NB4 (cell line): ENCODE measurements around the gene ASPDH.
"Not testable (repeated sequence)": the region's sequence is repeated elsewhere in the genome, so short reads cannot be mapped to it uniquely, and the experiment has no call there.

Source experiments
- DNase-seq: peaks from one replicate; pipeline ENCODE4 v3.0.0; 2010; ENCODE audit warnings: low read depth
- H3K4me3 ChIP-seq: one replicate; pipeline ENCODE4 v1.5.1; 2011; ENCODE audit warnings: mild to moderate bottlenecking, low read depth, low read length, moderate library complexity
- MAX ChIP-seq: IDR thresholded peaks from 2 replicates; pipeline ENCODE4 v1.6.1; 2011; ENCODE audit warnings: low read depth, low read length
- MYC ChIP-seq: IDR thresholded peaks from 2 replicates; pipeline ENCODE4 v1.6.1; 2011; ENCODE audit warnings: low read depth, low read length
- POLR2A ChIP-seq: IDR thresholded peaks from 2 replicates; pipeline ENCODE4 v1.6.1; 2011; ENCODE audit warnings: mild to moderate bottlenecking; ENCODE audit not compliant: insufficient read length; ENCODE audit errors: extremely low read depth
- TF ChIP-seq, protein P1 (sequence below): IDR thresholded peaks from one replicate; pipeline ENCODE4 v1.5.1; 2012; ENCODE audit warnings: low read depth, low read length

ASPDH gene

GRCh38 chr19:50531171-50531612 lies 17.5 kb upstream of the ASPDH start:
- TF ChIP-seq MYC: no peak
- TF ChIP-seq MAX: no peak
- TF ChIP-seq POLR2A: no peak
- TF ChIP-seq, protein P1, sequence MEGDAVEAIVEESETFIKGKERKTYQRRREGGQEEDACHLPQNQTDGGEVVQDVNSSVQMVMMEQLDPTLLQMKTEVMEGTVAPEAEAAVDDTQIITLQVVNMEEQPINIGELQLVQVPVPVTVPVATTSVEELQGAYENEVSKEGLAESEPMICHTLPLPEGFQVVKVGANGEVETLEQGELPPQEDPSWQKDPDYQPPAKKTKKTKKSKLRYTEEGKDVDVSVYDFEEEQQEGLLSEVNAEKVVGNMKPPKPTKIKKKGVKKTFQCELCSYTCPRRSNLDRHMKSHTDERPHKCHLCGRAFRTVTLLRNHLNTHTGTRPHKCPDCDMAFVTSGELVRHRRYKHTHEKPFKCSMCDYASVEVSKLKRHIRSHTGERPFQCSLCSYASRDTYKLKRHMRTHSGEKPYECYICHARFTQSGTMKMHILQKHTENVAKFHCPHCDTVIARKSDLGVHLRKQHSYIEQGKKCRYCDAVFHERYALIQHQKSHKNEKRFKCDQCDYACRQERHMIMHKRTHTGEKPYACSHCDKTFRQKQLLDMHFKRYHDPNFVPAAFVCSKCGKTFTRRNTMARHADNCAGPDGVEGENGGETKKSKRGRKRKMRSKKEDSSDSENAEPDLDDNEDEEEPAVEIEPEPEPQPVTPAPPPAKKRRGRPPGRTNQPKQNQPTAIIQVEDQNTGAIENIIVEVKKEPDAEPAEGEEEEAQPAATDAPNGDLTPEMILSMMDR: no peak
- DNase-seq: no peak
- no peak overlapping the region for H3K4me3 ChIP-seq

DNA sequence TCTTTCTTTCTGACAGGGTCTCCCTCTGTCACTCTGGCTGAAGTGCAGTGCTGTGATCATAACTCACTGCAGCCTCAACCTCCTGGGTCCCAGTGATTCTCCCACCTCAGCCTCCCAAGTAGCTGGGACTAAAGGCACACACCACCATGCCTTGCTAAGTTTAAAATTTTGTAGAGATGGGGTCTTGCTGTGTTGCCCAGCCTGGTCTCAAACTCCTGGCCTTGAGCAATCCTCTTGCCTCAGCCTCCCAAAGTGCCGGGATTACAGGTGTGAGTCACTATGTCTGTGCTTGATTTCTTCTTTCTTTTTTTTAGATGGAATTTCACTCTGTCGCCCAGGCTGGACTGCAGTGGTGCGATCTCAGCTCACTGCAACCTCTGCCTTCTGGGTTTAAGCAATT lies 14.3 kb upstream of the ASPDH start:
- not testable (repeated sequence) for H3K4me3 ChIP-seq, DNase-seq

GRCh38 chr19:50522881-50523280 lies 9.2 kb upstream of the ASPDH start:
- DNase-seq: no peak
- TF ChIP-seq, protein P1: no peak
- TF ChIP-seq POLR2A (no peak), MYC (no peak), MAX (no peak)
- no peak overlapping the region for H3K4me3 ChIP-seq

DNA sequence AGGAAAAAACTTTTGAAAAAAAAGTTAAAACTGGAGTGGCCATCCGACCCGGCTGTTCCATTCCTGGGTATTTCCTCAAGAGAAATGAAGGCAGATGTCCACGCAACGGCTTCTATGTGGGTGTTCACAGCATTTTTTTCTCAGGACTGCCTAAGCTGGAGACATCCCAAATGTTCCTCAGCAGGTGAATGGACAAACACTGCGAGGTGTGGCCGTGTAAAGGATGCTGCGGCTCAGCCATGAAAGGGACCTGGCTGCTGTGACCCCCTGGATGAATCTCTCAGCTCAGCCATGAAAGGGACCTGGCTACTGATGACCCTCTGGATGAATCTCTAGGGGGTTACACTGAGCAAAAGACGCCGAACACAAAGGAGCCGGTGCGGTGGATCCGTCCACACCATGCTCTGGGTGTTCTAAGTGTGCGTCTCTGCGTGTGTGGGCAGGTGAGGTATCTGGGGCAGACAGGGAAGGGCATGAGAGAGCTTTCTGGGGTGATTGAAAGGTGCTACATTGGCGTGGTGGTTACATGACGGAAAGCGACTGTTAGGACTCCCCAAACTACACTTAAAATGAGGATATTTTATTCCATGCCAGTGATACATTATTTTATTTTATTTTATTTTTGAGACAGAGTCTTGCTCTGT lies 7.2 kb upstream of the ASPDH start:
- TF ChIP-seq MYC (no peak), POLR2A (no peak), MAX (no peak)
- TF ChIP-seq, protein P1: no peak
- DNase-seq: no peak
- no peak overlapping the region for H3K4me3 ChIP-seq

- no peak for DNase-seq
- H3K4me3 ChIP-seq: no peak overlapping the region
- TF ChIP-seq, protein P1: no peak
- TF ChIP-seq MAX: no peak
- TF ChIP-seq POLR2A: no peak
- TF ChIP-seq MYC: no peak
These were observed 5.4 kb upstream of the ASPDH start for GRCh38 chr19:50519006-50519575.

DNA sequence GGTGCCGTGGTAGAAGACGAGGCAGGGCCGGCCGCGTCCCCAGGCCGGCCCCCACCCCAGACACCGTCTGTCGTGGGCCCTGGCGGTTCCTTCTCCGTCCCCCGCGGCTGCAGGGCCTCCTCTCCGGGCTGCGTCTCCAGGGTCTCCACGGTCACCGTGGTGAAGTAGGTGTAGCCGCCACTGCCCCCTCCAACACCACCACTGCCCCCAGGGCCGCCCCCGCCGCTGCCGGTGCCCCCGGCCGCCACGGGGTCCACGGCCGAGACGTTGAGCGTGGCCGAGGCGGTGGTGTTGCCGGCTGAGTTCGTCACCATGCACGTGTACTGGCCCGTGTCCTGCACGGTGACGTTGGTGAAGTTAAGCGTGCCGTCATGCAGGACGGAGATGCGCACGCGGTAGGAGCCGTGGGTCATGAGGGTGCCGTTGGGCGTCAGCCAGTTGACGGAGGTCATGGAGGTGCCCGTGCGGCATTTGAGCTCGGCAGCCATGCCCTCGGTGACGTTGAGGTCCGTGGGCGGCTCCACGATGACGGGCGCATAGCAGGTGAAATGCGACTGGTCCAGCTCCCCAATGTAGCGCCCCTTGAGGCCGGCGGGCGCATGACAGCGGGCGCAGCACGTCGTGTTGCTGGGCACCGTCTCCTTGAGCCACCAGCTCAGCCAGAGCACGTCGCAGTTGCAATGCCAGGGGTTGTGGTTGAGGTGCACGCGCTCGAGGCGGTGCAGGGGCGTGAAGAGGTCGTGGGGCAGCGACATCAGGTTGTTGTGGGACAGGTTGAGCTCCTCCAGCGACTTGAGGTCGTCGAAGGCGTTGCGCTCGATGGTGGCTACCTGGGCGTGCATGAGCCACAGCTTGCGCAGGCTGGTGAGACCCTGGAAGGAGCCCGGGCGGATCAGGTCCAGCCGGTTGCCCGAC lies 4.6 kb upstream of the ASPDH start:
- no peak overlapping the region for H3K4me3 ChIP-seq
- DNase-seq: no peak
- TF ChIP-seq MAX (no peak), MYC (no peak), POLR2A (no peak)
- TF ChIP-seq, protein P1: no peak
